ENCODE data around the gene ITM2B.

- no peak for TF ChIP-seq POLR2A (IDR thresholded peaks at IDR 0.05; ENCODE audit: low read depth)
- TF ChIP-seq CTCF (IDR thresholded peaks at IDR 0.05), result no peak
- no peak for TF ChIP-seq EP300 (IDR thresholded peaks at IDR 0.05)
- TF ChIP-seq POLR2AphosphoS5 (IDR thresholded peaks at IDR 0.05), result no peak
Observed at GRCh38 chr13:48266701-48267639, 34.0 kb downstream of the ITM2B start.
